ENCODE measurements around the gene SLC52A3. TPM values are rescaled to one million over a fixed set of nuclear protein-coding genes. Genes with fewer than 3 reads are reported as not detected.

Gene SLC52A3
- 0.34 to 0.69 TPM (median 0.55 TPM) in 5 replicates for total RNA-seq (2022; extraction: Qiagen RNA extraction; ENCODE audit: low read depth)

GRCh38 chr20:768426-768978 is at the start of gene SLC52A3:
TSS of gene SLC52A3 (minus strand) at chr20:768500. CDS start at chr20:765774, 2,726 bp downstream.

Other genes with a start within 250 kb of the SLC52A3 start
- 130 to 164 TPM (median 159 TPM) in 5 replicates for gene CSNK2A1, start 224.7 kb downstream of the SLC52A3 start, total RNA-seq (2022; extraction: Qiagen RNA extraction; ENCODE audit: low read depth)
- gene TCF15, start 158.2 kb downstream of the SLC52A3 start, total RNA-seq (2022; extraction: Qiagen RNA extraction; ENCODE audit: low read depth), result not detected in 5 replicates
- gene SRXN1, start 115.3 kb downstream of the SLC52A3 start, total RNA-seq (2022; extraction: Qiagen RNA extraction; ENCODE audit: low read depth), result 266 to 333 TPM (median 278 TPM) in 5 replicates
- gene SCRT2, start 92.7 kb downstream of the SLC52A3 start, total RNA-seq (2022; extraction: Qiagen RNA extraction; ENCODE audit: low read depth), result not detected in 5 replicates
- gene FAM110A, start 65.2 kb upstream of the SLC52A3 start, total RNA-seq (2022; extraction: Qiagen RNA extraction; ENCODE audit: low read depth), result 6.6 to 12.5 TPM (median 11.5 TPM) in 5 replicates
- 0.03 TPM in 1 of 5 replicates, not detected in the others for gene ANGPT4, start 147.8 kb upstream of the SLC52A3 start, total RNA-seq (2022; extraction: Qiagen RNA extraction; ENCODE audit: low read depth)
- not detected in 5 replicates for gene RSPO4, start 233.8 kb upstream of the SLC52A3 start, total RNA-seq (2022; extraction: Qiagen RNA extraction; ENCODE audit: low read depth)

Data from A549 treated with RU486 at 1 μM for 4 hours (cell line).